Medulla oblongata (tissue), 1 donor: ENCODE data around the gene CCR5.

Experiments
- DNase-seq: peaks from one replicate; pipeline ENCODE4 v3.0.0-alpha.2; 2015; ENCODE audit errors: extremely low spot score

Gene CCR5

GRCh38 chr3:46359733-46360493 lies 10.8 kb upstream of the CCR5 start:
- DNase-seq = peak; percentile 53

GRCh38 chr3:46360907-46361306 lies 9.8 kb upstream of the CCR5 start:
- no peak for DNase-seq

GRCh38 chr3:46361408-46362283 lies 9.1 kb upstream of the CCR5 start:
- no peak for DNase-seq

- DNase-seq = no peak
Observed at GRCh38 chr3:46365041-46365440, 5.7 kb upstream of the CCR5 start.

GRCh38 chr3:46365737-46366524 lies 4.8 kb upstream of the CCR5 start:
- DNase-seq = no peak

- no peak for DNase-seq
Observed at GRCh38 chr3:46367811-46368210, 2.9 kb upstream of the CCR5 start.

- peak; percentile 83 for DNase-seq
Observed at GRCh38 chr3:46368569-46368968, 2.2 kb upstream of the CCR5 start.

GRCh38 chr3:46369151-46369550 lies 1.6 kb upstream of the CCR5 start:
- DNase-seq = no peak

- DNase-seq = no peak
Observed at GRCh38 chr3:46369675-46370132, 1.0 kb upstream of the CCR5 start.

- no peak for DNase-seq
Observed at GRCh38 chr3:46371519-46372340, 984 bp downstream of the CCR5 start.

- DNase-seq = peak; percentile 74
Observed at GRCh38 chr3:46372492-46373359, 2.0 kb downstream of the CCR5 start.

- DNase-seq = no peak
Observed at GRCh38 chr3:46374755-46375154, 4.0 kb downstream of the CCR5 start.

GRCh38 chr3:46375218-46375617 lies 4.5 kb downstream of the CCR5 start:
- no peak for DNase-seq

GRCh38 chr3:46375814-46376213 lies 5.1 kb downstream of the CCR5 start:
- no peak for DNase-seq

- peak; percentile 87 for DNase-seq
Observed at GRCh38 chr3:46378426-46378942, 7.7 kb downstream of the CCR5 start.

- peak; percentile 31 for DNase-seq
Observed at GRCh38 chr3:46380471-46381221, 9.9 kb downstream of the CCR5 start.

GRCh38 chr3:46381625-46382024 lies 10.9 kb downstream of the CCR5 start:
- DNase-seq = no peak

- peak; percentile 37 for DNase-seq
Observed at GRCh38 chr3:46383211-46383950, 12.6 kb downstream of the CCR5 start.

GRCh38 chr3:46383951-46384330 lies 13.2 kb downstream of the CCR5 start:
- no peak for DNase-seq
